ENCODE results near the gene TFEB.

TFEB gene

GRCh38 chr6:41664271-41664670 lies 71.1 kb downstream of the TFEB start:
- Histone ChIP-seq H3K36me3 (ENCODE audit: insufficient read depth, low read length) (no peaks in the 10 kb centered on the region), H3K4me3 (ENCODE audit: low read length) (no peak overlapping the region), H3K9me3 (ENCODE audit: low read length) (no peaks in the 10 kb centered on the region), H3K4me1 (ENCODE audit: insufficient read depth, low read length) (peaks cover 7% of the 10 kb centered on the region), H3K27me3 (ENCODE audit: insufficient read depth, low read length) (peaks cover 2% of the 10 kb centered on the region), H2AFZ (ENCODE audit: low read depth, low read length) (no peak overlapping the region)

- Histone ChIP-seq H3K9me3 (ENCODE audit: low read length) (no peaks in the 10 kb centered on the region), H2AFZ (ENCODE audit: low read depth, low read length) (no peak overlapping the region), H3K36me3 (ENCODE audit: insufficient read depth, low read length) (no peaks in the 10 kb centered on the region), H3K4me1 (ENCODE audit: insufficient read depth, low read length) (peaks cover 7% of the 10 kb centered on the region), H3K4me3 (ENCODE audit: low read length) (no peak overlapping the region), H3K27me3 (ENCODE audit: insufficient read depth, low read length) (peaks cover 2% of the 10 kb centered on the region)
These were observed 71.8 kb downstream of the TFEB start for GRCh38 chr6:41663568-41663967.

GRCh38 chr6:41659935-41660334 lies 75.5 kb downstream of the TFEB start:
- Histone ChIP-seq H3K9me3 (ENCODE audit: low read length) (no peaks in the 10 kb centered on the region), H3K4me3 (ENCODE audit: low read length) (no peak overlapping the region), H3K4me1 (ENCODE audit: insufficient read depth, low read length) (peaks cover 7% of the 10 kb centered on the region), H3K27me3 (ENCODE audit: insufficient read depth, low read length) (no peaks in the 10 kb centered on the region), H3K36me3 (ENCODE audit: insufficient read depth, low read length) (no peaks in the 10 kb centered on the region), H2AFZ (ENCODE audit: low read depth, low read length) (no peak overlapping the region)

GRCh38 chr6:41658636-41659035 lies 76.8 kb downstream of the TFEB start:
- H3K9me3 ChIP-seq (ENCODE audit: low read length) = no peaks in the 10 kb centered on the region
- H3K4me1 ChIP-seq (ENCODE audit: insufficient read depth, low read length) = peaks cover 4% of the 10 kb centered on the region
- no peak overlapping the region for H2AFZ ChIP-seq (ENCODE audit: low read depth, low read length)
- H3K27me3 ChIP-seq (ENCODE audit: insufficient read depth, low read length) = no peaks in the 10 kb centered on the region
- H3K4me3 ChIP-seq (ENCODE audit: low read length) = no peak overlapping the region
- peaks cover 4% of the 10 kb centered on the region for H3K36me3 ChIP-seq (ENCODE audit: insufficient read depth, low read length)

GRCh38 chr6:41657131-41658094 lies 78.0 kb downstream of the TFEB start:
- H3K36me3 ChIP-seq (ENCODE audit: insufficient read depth, low read length) = peaks cover 7% of the 10 kb centered on the region
- no peaks in the 10 kb centered on the region for H3K9me3 ChIP-seq (ENCODE audit: low read length)
- H3K4me1 ChIP-seq (ENCODE audit: insufficient read depth, low read length) = no peaks in the 10 kb centered on the region
- no peak overlapping the region for H2AFZ ChIP-seq (ENCODE audit: low read depth, low read length)
- H3K27me3 ChIP-seq (ENCODE audit: insufficient read depth, low read length) = no peaks in the 10 kb centered on the region
- H3K4me3 ChIP-seq (ENCODE audit: low read length) = no peak overlapping the region

- Histone ChIP-seq H3K4me3 (ENCODE audit: low read length) (no peak overlapping the region), H3K36me3 (ENCODE audit: insufficient read depth, low read length) (peaks cover 19% of the 10 kb centered on the region), H3K27me3 (ENCODE audit: insufficient read depth, low read length) (no peaks in the 10 kb centered on the region), H2AFZ (ENCODE audit: low read depth, low read length) (no peak overlapping the region), H3K9me3 (ENCODE audit: low read length) (no peaks in the 10 kb centered on the region), H3K4me1 (ENCODE audit: insufficient read depth, low read length) (no peaks in the 10 kb centered on the region)
These were observed 79.3 kb downstream of the TFEB start for GRCh38 chr6:41656002-41656691.

GRCh38 chr6:41655646-41656001 lies 79.8 kb downstream of the TFEB start:
- no peaks in the 10 kb centered on the region for H3K27me3 ChIP-seq (ENCODE audit: insufficient read depth, low read length)

GRCh38 chr6:41655176-41655575 lies 80.2 kb downstream of the TFEB start:
- Histone ChIP-seq H3K27me3 (ENCODE audit: insufficient read depth, low read length) (no peaks in the 10 kb centered on the region), H3K9me3 (ENCODE audit: low read length) (no peaks in the 10 kb centered on the region), H2AFZ (ENCODE audit: low read depth, low read length) (no peak overlapping the region), H3K4me1 (ENCODE audit: insufficient read depth, low read length) (no peaks in the 10 kb centered on the region), H3K4me3 (ENCODE audit: low read length) (no peak overlapping the region), H3K36me3 (ENCODE audit: insufficient read depth, low read length) (peaks cover 27% of the 10 kb centered on the region)

More at GRCh38 chr6:41655646-41656001, 79.8 kb downstream of the TFEB start:
- Histone ChIP-seq H3K9me3 (ENCODE audit: low read length) (no peaks in the 10 kb centered on the region), H2AFZ (ENCODE audit: low read depth, low read length) (no peak overlapping the region), H3K36me3 (ENCODE audit: insufficient read depth, low read length) (peaks cover 24% of the 10 kb centered on the region), H3K4me3 (ENCODE audit: low read length) (no peak overlapping the region), H3K4me1 (ENCODE audit: insufficient read depth, low read length) (no peaks in the 10 kb centered on the region)

GRCh38 chr6:41654698-41655151 lies 80.7 kb downstream of the TFEB start:
- Histone ChIP-seq H3K4me3 (ENCODE audit: low read length) (no peak overlapping the region), H3K9me3 (ENCODE audit: low read length) (no peaks in the 10 kb centered on the region), H3K36me3 (ENCODE audit: insufficient read depth, low read length) (peaks cover 30% of the 10 kb centered on the region), H2AFZ (ENCODE audit: low read depth, low read length) (no peak overlapping the region), H3K27me3 (ENCODE audit: insufficient read depth, low read length) (no peaks in the 10 kb centered on the region), H3K4me1 (ENCODE audit: insufficient read depth, low read length) (no peaks in the 10 kb centered on the region)

- no peak overlapping the region for H2AFZ ChIP-seq (ENCODE audit: low read depth, low read length)
- H3K36me3 ChIP-seq (ENCODE audit: insufficient read depth, low read length) = peaks cover 35% of the 10 kb centered on the region
- no peaks in the 10 kb centered on the region for H3K4me1 ChIP-seq (ENCODE audit: insufficient read depth, low read length)
- no peaks in the 10 kb centered on the region for H3K9me3 ChIP-seq (ENCODE audit: low read length)
- no peaks in the 10 kb centered on the region for H3K27me3 ChIP-seq (ENCODE audit: insufficient read depth, low read length)
- no peak overlapping the region for H3K4me3 ChIP-seq (ENCODE audit: low read length)
These were observed 81.2 kb downstream of the TFEB start for GRCh38 chr6:41654151-41654697.

- Histone ChIP-seq H3K4me3 (ENCODE audit: low read length) (no peak overlapping the region), H3K36me3 (ENCODE audit: insufficient read depth, low read length) (peaks cover 37% of the 10 kb centered on the region), H3K27me3 (ENCODE audit: insufficient read depth, low read length) (no peaks in the 10 kb centered on the region), H2AFZ (ENCODE audit: low read depth, low read length) (no peak overlapping the region), H3K9me3 (ENCODE audit: low read length) (no peaks in the 10 kb centered on the region), H3K4me1 (ENCODE audit: insufficient read depth, low read length) (no peaks in the 10 kb centered on the region)
These were observed 81.7 kb downstream of the TFEB start for GRCh38 chr6:41653691-41654090.

- peaks cover 43% of the 10 kb centered on the region for H3K36me3 ChIP-seq (ENCODE audit: insufficient read depth, low read length)
These were observed 82.3 kb downstream of the TFEB start for GRCh38 chr6:41652866-41653652.

More at GRCh38 chr6:41652866-41653652, 82.3 kb downstream of the TFEB start:
- H3K9me3 ChIP-seq (ENCODE audit: low read length) = no peaks in the 10 kb centered on the region
- H3K4me1 ChIP-seq (ENCODE audit: insufficient read depth, low read length) = no peaks in the 10 kb centered on the region
- no peak overlapping the region for H2AFZ ChIP-seq (ENCODE audit: low read depth, low read length)
- no peak overlapping the region for H3K4me3 ChIP-seq (ENCODE audit: low read length)
- no peaks in the 10 kb centered on the region for H3K27me3 ChIP-seq (ENCODE audit: insufficient read depth, low read length)
